Right atrium auricular region (tissue), 2 donors: ENCODE results near the gene PPP1R27. TPM values are rescaled to one million over a fixed set of nuclear protein-coding genes. Genes with fewer than 3 reads are reported as not detected.
A peak's percentile ranks its signal among the peaks of the same experiment; 100 is the strongest.

Experiments
- DNase-seq: peaks from one replicate; pipeline ENCODE4 v3.0.0-alpha.2; 2019; ENCODE audit warnings: low spot score
- H3K27ac ChIP-seq, 2 donors: fragments of 200-600 bp; sonication (generic); 1 replicate in 1 of 2; 2 replicates in 1 of 2; pipeline ENCODE4 v1.5.1; 2016 to 2019
- H3K27me3 ChIP-seq, 2 donors: fragments of 200-600 bp; sonication (generic); one replicate each; pipeline versions ENCODE4 v1.5.1 to v1.6.0; 2017 to 2019
- H3K36me3 ChIP-seq: fragments of 200-600 bp; sonication (generic); one replicate; pipeline ENCODE4 v1.5.1; 2016
- H3K4me1 ChIP-seq, 2 donors: fragments of 200-600 bp; sonication (generic); one replicate each; pipeline versions ENCODE4 v1.5.1 to v1.6.0; 2017 to 2019
- H3K4me3 ChIP-seq, 2 donors: fragments of 200-600 bp; sonication (generic); 1 replicate in 1 of 2; 2 replicates in 1 of 2; pipeline ENCODE4 v1.5.1; 2017 to 2019; ENCODE audit warnings: mild to moderate bottlenecking in 1 of 2, moderate library complexity in 1 of 2
- H3K9me3 ChIP-seq, 2 donors: fragments of 200-600 bp; sonication (generic); one replicate each; pipeline ENCODE4 v1.5.1; 2019
- CTCF ChIP-seq, 2 donors: fragments of 200-600 bp; sonication (generic); IDR thresholded peaks; one replicate each; pipeline ENCODE4 v1.5.1; 2019; ENCODE audit warnings: antibody characterized with exemption in 2 of 2
- total RNA-seq, 2 donors: library from RNA; depleted of rRNA; stranded (reverse); fragments of >200 nt; gene quantifications; one replicate each; pipeline ENCODE4 v1.1.0, GENCODE V29; 2016

PPP1R27 gene
- total RNA-seq, 2 donors from 2014 or later: not detected

- no peak for DNase-seq
- no peaks in the 10 kb centered on the region for H3K9me3 ChIP-seq
- H3K4me1 ChIP-seq: peaks cover 0 to 19% of the 10 kb centered on the region in 2 donors
- H3K4me3 ChIP-seq: peak overlapping the region in 1 of 2 donors; percentile 21
- TF ChIP-seq CTCF (IDR thresholded peaks at IDR 0.05): no peak
- H3K27me3 ChIP-seq: peaks cover 9 to 28% of the 10 kb centered on the region in 2 donors
- H3K27ac ChIP-seq: no peak overlapping the region
- H3K36me3 ChIP-seq: no peaks in the 10 kb centered on the region
Measured at GRCh38 chr17:81804559-81805399, 30.1 kb downstream of the PPP1R27 start.

DNA sequence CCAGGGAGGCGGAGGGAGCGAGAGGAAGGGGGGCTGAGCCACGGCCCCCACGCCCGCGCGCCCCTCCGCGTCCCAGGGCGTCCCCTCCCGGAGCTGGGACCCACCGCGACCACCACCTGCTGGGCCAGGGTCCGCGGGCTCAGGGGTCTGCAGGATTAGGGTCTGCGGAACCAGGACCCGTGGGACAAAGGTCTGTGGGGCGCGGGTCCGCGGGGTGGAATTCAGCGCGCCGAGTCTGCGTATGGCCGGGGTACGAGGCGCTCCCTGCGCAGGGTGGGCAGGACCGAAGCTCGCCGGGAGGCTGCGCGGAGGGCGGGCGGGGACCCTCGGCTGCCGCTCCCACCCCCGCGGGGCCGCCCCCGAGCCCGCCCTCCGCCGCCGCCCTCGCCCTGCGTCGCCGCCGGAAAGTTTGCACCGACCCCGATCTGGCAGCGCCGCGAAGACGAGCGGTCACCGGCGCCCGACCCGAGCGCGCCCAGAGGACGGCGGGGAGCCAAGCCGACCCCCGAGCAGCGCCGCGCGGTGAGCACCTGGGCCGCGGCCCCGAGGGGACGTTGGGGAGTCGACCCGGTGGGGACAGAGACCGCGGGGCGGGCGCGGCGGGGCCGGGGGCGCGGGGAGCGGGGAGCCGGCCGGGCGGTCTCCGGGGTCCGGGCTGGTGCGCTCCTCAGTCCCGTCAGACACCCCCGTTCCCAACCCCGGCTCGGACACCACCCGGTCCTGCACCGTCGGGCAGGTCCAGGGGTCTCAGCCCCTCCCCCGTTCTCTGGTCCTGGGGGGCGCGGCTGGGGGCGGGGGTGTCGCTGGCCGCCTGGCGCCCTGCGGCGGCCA, 30.9 kb downstream of the PPP1R27 start, which contains the start of gene GCGR:
Gene GCGR, plus strand, starts transcription at position 423 of the 831 bp plus-strand sequence. CDS start 4,869 bp downstream, outside the sequence.
- no peak for DNase-seq
- Histone ChIP-seq H3K9me3 (no peaks in the 10 kb centered on the region), H3K36me3 (no peaks in the 10 kb centered on the region), H3K27me3 (peaks cover 9 to 28% of the 10 kb centered on the region in 2 donors), H3K27ac (no peak within 1 kb of the TSS), H3K4me3 (peak within 1 kb of the TSS in 1 of 2 donors; percentile 21), H3K4me1 (peaks cover 0 to 19% of the 10 kb centered on the region in 2 donors)
- TF ChIP-seq CTCF (IDR thresholded peaks at IDR 0.05): no peak

DNA sequence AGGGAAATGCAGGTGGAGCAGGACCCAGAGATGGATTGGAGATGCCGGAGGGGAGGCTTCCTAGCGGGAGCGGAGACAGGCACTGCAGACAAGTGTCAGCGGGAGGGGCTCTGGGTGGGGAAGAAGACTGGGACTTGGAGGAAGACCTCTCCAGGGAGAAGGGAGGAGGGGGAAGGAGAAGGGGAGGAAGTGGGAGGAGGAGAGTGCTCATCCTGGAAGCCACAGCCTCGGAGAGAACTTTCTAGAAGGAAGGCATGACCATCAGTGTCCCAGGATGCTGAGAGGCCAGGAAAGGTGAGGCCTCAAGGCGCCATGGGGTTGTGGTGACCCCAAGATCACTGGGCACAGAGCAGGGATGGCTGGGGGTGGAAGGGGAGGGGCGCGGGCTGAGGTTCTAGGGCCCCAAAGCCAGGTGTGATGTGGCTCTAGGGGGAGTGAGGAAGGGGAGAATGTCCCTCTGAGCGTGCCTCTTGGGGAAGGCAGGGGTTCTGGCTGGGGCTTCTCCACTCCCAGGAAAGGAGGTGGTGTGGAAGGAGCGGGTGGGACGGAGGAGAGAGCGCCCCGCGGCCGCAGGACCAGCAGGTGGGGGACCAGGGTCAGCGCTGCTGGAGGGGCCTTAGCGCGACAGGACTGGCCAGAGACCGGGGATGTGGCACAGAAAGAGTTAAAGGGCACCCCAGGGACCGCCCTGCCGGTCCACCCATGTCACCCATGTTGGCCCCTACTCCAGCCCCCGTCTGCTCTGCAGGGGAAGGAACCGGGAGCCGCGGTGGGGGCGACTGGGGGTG, 31.8 kb downstream of the PPP1R27 start:
- no peak overlapping the region for H3K4me3 ChIP-seq

GRCh38 chr17:81802048-81802758, 32.6 kb downstream of the PPP1R27 start:
- no peaks in the 10 kb centered on the region for H3K36me3 ChIP-seq
- H3K4me1 ChIP-seq: peaks cover 0 to 19% of the 10 kb centered on the region in 2 donors
- no peaks in the 10 kb centered on the region for H3K9me3 ChIP-seq
- TF ChIP-seq CTCF (IDR thresholded peaks at IDR 0.05): no peak
- no peak overlapping the region for H3K4me3 ChIP-seq
- peaks cover 9 to 28% of the 10 kb centered on the region in 2 donors for H3K27me3 ChIP-seq
- DNase-seq: no peak
- no peak overlapping the region for H3K27ac ChIP-seq

More for the DNA sequence above, 31.8 kb downstream of the PPP1R27 start:
- no peaks in the 10 kb centered on the region for H3K36me3 ChIP-seq
- H3K9me3 ChIP-seq: no peaks in the 10 kb centered on the region
- TF ChIP-seq CTCF (IDR thresholded peaks at IDR 0.05): no peak
- no peak for DNase-seq
- H3K27me3 ChIP-seq: peaks cover 9 to 28% of the 10 kb centered on the region in 2 donors
- no peak overlapping the region for H3K27ac ChIP-seq
- peaks cover 0 to 19% of the 10 kb centered on the region in 2 donors for H3K4me1 ChIP-seq

DNA sequence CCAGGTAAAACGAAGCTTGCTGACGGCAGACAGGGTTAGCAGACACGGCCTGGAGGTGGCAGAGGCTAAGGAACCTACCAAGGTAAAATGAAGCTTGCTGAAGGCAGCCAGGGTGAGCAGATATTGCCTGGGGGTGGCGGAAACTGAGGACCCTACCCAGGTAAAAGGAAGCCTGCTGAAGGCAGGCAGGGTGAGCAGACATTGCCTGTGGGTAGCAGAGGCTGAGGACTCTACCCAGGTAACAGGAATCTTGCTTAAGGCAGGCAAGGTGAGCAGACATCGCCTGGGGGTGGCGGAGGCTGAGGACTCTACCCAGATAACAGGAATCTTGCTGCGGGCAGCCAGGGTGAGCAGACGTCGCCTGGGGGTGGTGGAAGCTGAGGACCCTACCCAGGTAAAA, 33.5 kb downstream of the PPP1R27 start:
- no peak overlapping the region for H3K4me3 ChIP-seq
- H3K4me1 ChIP-seq: peaks cover 0 to 19% of the 10 kb centered on the region in 2 donors
- TF ChIP-seq CTCF (IDR thresholded peaks at IDR 0.05): no peak
- DNase-seq: no peak
- no peak overlapping the region for H3K27ac ChIP-seq
- H3K27me3 ChIP-seq: peaks cover 9 to 28% of the 10 kb centered on the region in 2 donors
- H3K9me3 ChIP-seq: no peaks in the 10 kb centered on the region
- no peaks in the 10 kb centered on the region for H3K36me3 ChIP-seq
